ENCODE measurements around the gene LBR.

- no peak for TF ChIP-seq CTCF (IDR thresholded peaks at IDR 0.05; ENCODE audit: borderline replicate concordance, extremely low read depth, low read length, poor library complexity, severe bottlenecking)
- no peak for TF ChIP-seq EZH2 (IDR thresholded peaks at IDR 0.05; ENCODE audit: borderline replicate concordance, low read depth, low read length, severe bottlenecking)
Measured at GRCh38 chr1:225368036-225368552, 59.7 kb downstream of the LBR start.
